Activated gamma-delta T cell treated with anti-CD3 and anti-CD28 coated beads, Interleukin-2, amount 50 U/mL, for 16 hours (primary cell): ENCODE measurements around the gene NOTCH2.
"Not testable (repeated sequence)": the region's sequence is repeated elsewhere in the genome, so short reads cannot be mapped to it uniquely, and the experiment has no call there.

Experiments
- DNase-seq: peaks from one replicate; pipeline ENCODE4 v3.0.0-alpha.2; 2020; ENCODE audit warnings: low read depth

The NOTCH2 gene

DNA sequence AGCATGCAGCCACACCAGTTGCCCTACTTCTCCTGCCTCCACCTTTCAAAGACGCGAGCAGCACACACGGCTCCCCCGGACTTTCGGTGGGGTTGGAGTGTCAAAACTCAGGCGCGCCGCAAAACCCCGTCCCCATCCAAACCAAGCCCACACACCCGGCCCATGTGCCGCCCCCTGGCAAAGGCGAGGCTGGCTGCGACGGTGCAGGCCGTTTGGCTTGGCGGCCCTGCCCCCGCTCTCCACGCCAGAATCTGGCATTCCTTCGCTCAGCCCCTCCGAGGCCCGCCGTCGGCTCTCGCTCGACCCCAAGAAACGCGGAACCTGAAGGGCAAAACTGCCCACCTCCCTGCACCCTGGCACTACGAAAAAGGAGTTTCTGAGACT is 787 bp downstream of the NOTCH2 start:
- not testable (repeated sequence) for DNase-seq

DNA sequence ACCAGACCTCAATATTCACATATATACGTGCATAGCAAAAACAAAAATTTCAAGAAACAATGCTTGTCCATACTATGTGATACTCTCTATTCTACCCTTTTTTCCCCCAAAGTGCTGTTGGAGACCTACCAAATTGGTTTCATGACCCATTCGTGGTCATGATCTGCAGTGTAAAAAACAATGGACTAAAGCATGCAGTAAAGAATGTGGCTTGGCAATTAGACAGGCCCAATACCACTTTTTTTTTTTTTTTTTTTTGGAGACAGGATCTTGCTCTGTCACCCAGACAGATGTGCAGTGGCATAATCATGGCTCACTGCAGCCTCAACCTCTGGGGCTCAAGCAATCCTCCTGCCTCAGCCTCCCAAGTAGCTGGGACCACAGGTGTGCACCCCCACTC is 21.3 kb downstream of the NOTCH2 start:
- not testable (repeated sequence) for DNase-seq

DNA sequence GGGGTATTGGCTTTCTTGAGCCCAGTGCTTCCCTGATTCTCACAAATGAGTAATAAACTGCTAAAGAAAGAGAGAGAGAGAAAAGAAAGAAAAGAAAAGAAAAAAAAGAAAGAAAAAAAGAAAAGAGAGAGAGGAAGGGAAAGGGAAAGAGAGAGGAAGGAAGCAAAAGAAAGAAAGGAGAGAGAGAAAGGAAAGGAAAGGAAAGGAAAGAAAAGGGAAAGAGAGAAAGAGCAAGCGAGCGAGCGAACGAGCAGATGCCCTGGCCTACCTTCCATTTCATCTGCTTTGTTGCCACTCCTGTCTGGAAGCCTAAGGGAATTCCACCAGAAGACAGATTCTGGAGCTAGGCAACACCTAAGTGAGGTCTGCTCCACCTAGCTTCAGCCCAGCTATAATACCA is 27.7 kb downstream of the NOTCH2 start:
- not testable (repeated sequence) for DNase-seq

GRCh38 chr1:120032253-120032652 is 37.2 kb downstream of the NOTCH2 start:
- DNase-seq = not testable (repeated sequence)

GRCh38 chr1:120023791-120024190 is 45.7 kb downstream of the NOTCH2 start:
- DNase-seq = not testable (repeated sequence)

- not testable (repeated sequence) for DNase-seq
Observed at GRCh38 chr1:120014978-120015377, 54.5 kb downstream of the NOTCH2 start.

- DNase-seq = not testable (repeated sequence)
Observed at GRCh38 chr1:120008320-120008719, 61.1 kb downstream of the NOTCH2 start.

DNA sequence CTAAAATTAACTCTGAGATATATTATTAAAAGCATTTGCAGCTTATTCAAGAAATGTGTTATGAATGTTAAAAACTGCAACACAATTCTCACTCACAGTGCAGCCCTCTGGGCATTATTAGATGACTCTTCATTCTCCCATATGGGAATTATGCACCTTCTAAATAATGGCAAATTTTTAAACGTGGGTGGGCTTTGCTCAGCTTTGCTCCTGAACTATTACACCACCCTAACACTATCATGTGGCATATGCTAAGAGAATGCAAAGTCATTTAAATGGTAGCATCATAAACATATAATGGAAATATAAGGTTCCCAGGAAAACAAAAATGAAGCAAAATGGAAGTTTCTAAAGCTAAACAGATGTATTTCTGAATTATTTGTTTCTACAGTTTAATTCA is 61.6 kb downstream of the NOTCH2 start:
- not testable (repeated sequence) for DNase-seq

DNA sequence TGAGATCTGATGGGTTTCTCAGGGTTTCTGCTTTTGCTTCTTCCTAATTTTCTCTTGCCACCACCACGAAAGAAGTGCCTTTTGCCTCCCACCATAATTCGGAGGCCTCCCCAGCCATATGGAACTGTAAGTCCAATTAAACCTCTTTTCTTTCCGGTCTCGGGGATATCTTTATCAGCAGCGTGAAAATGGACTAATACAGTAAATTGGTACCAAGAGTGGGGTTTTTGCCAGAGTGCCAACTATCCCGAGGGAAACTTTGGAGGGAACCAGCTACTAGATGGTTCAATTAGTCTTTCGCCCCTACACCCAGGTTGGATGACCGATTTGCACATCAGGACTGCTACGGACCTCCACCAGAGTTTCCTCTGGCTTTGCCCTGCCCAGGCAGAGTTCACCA is 68.4 kb downstream of the NOTCH2 start:
- not testable (repeated sequence) for DNase-seq

GRCh38 chr1:119996731-119997312 is 72.6 kb downstream of the NOTCH2 start:
- not testable (repeated sequence) for DNase-seq

DNA sequence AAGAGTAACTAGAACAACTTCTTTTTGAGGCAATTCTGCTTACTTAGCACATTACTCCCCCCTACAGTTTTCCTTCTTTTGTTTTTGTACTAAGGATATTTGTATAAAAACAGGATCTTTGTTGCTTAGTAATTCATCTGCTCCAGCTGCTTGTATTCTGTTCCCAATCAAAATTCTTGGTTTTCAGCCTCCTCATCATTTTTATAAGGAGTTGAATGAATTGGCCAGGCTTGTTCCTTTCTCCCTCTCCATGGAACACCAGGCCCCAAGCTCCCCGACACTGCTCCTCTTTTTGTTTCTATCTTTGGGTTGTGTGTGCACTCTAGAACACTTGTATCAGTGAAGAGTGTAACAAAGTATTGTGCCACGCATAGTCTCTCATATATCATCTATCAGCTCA is 73.5 kb downstream of the NOTCH2 start:
- not testable (repeated sequence) for DNase-seq

- DNase-seq = no peak
Observed at GRCh38 chr1:119988306-119989062, 81.0 kb downstream of the NOTCH2 start.

DNA sequence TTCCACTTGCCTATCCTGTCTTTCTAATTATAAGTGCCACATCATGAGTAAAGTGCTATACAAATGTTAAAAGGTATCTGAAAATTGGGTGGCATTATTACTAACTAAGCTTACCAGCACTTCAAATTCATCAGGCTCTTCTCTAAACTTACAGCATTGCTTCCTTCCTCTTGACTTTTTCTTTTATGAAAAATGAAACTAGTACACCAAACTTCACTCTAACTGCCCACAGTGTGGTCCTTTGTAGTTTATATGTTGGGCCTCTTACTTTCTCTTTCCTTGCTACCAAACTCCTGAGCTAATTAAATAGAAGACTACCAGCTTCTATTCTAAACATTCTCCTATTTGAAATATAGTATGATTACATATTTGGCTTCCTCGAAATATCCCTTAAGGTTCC is 81.8 kb downstream of the NOTCH2 start:
- DNase-seq = no peak

DNA sequence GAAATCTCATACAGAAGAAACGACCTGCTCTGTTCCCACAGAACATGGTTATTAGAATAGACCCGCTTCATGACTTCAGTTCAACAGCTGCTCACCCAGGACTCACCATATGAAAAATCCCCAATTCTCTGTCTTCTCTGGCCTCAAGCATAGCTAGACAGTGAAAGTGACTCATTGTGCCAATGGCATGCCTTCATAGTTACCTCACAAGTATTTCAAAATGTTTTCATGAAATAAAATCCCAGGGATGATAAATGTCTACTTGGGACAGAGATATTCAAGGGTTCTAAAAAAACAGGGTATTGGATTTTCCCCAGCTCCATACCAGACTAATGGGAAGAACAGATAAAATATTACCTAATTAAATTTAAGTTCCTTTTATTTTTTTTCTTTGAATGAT is 82.3 kb downstream of the NOTCH2 start:
- DNase-seq = no peak

DNA sequence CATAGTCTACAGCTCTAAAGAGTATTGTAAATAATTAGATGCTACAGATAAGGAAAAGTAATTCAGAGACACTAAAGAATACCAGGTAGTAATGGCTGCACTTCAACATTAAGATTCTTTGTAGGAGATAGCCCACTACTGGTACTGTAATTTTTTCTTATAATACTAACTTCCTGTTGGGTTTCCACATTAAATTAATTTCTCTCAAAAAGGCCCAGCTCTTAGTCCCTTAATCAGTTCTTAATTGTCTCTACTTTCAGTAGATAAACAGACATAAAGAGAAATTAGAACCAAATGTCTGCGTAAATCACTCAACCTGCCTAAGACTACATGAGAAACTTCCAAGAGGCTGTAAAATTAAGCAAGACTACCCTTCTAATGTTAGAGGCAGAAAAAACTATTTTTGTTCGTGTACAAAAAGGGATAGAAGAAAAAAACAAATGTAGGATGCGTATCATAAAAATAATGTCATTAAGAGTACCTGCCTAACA is 83.4 kb downstream of the NOTCH2 start:
- DNase-seq = no peak

DNA sequence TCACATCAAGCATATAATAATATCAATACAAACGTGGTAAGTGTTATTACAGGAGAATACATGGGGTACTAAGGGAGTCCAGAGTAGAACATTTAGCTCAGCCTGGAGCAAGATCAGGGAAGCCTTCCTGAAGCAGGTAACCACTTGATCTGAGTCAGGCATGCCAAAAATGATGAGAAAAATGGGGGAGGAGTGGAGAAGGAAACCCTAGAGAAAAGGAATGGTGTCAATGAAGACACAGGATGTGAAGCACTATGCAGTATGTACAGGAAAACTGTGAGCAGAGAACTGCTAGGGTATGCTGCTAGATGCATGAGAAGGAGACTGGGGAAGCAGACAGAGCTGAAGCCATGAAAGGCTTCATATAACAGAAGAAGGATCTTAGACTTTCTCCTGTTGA is 84.7 kb downstream of the NOTCH2 start:
- DNase-seq = no peak

- no peak for DNase-seq
Observed at GRCh38 chr1:119981986-119982815, 87.3 kb downstream of the NOTCH2 start.

DNA sequence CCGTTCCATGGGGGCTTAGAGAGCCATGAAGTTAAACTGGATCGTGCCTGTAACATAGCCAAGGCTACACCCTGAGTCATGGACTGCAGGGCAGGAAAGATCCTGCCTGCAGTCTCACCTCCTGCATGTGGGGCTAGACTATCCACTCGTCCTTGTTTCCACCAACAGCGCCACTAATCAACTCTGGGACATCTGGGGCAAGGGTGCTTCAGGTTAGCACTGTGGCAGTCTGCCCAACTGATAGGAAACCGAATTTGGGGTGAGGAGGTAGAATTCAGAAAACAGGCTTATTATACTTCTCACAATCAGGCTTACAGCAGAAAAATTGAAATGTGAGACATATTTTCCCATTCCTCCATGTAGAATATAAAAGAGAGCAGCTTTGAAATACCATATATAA is 88.0 kb downstream of the NOTCH2 start:
- no peak for DNase-seq

GRCh38 chr1:119978018-119978505 is 91.4 kb downstream of the NOTCH2 start:
- DNase-seq = no peak

- DNase-seq = not testable (repeated sequence)
Observed at GRCh38 chr1:119977113-119977736, 92.2 kb downstream of the NOTCH2 start.

- not testable (repeated sequence) for DNase-seq
Observed at GRCh38 chr1:119975582-119976254, 93.7 kb downstream of the NOTCH2 start.
